ENCODE results near the gene OPA3. TPM values are rescaled to one million over a fixed set of nuclear protein-coding genes. Genes with fewer than 3 reads are reported as not detected.
"Not testable (repeated sequence)": the region's sequence is repeated elsewhere in the genome, so short reads cannot be mapped to it uniquely, and the experiment has no call there.

Gene OPA3
- polyA plus RNA-seq, 3 donors = 9.7 to 12.0 (median 10.5) TPM

GRCh38 chr19:45524575-45525129, 60.0 kb downstream of the OPA3 start:
- no peak for DNase-seq (ENCODE audit: low read depth in 3 of 3, low spot score in 2 of 3)

- peak; percentile 69 to 80 (median 72) for DNase-seq (ENCODE audit: low read depth in 3 of 3, low spot score in 2 of 3)
These were observed 60.9 kb downstream of the OPA3 start for GRCh38 chr19:45523642-45524256.

GRCh38 chr19:45522010-45522941, 62.3 kb downstream of the OPA3 start:
- no peak for DNase-seq (ENCODE audit: low read depth in 3 of 3, low spot score in 2 of 3)

GRCh38 chr19:45518469-45518826, 66.2 kb downstream of the OPA3 start:
- no peak for DNase-seq (ENCODE audit: low read depth in 3 of 3, low spot score in 2 of 3)

- no peak for DNase-seq (ENCODE audit: low read depth in 3 of 3, low spot score in 2 of 3)
These were observed 66.7 kb downstream of the OPA3 start for GRCh38 chr19:45517641-45518468.

- no peak for DNase-seq (ENCODE audit: low read depth in 3 of 3, low spot score in 2 of 3)
These were observed 67.4 kb downstream of the OPA3 start for GRCh38 chr19:45517238-45517637.

DNA sequence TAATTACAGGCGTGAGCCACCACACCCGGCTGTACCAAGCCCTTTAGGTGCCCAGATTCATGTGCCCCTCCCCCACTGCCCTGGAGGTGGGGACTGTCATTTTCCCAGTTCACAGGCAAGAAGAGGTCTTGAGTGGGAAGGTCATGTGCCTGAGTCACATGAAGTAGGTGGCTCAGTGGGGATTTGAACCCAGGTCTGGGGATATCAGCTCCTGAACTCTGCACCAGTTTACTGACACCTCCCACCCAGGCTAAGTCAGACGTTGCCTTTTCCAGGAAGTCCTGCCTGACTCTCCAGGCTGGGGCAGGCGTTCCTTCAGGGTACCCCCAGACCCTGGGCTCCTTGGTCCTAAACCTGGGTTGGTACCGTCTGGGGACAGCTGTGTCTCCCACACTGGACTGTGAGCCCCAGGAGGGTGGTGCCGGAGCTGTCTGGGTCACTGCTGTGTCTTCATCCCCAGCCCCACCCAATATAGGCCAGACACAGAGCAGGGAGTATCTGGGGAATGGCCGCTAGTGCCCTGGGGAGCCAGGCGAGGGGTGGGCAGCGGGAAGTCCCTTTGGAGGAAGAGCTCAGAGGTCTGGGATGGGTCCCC, 68.7 kb downstream of the OPA3 start:
- DNase-seq (ENCODE audit: low read depth in 3 of 3, low spot score in 2 of 3) = no peak

DNA sequence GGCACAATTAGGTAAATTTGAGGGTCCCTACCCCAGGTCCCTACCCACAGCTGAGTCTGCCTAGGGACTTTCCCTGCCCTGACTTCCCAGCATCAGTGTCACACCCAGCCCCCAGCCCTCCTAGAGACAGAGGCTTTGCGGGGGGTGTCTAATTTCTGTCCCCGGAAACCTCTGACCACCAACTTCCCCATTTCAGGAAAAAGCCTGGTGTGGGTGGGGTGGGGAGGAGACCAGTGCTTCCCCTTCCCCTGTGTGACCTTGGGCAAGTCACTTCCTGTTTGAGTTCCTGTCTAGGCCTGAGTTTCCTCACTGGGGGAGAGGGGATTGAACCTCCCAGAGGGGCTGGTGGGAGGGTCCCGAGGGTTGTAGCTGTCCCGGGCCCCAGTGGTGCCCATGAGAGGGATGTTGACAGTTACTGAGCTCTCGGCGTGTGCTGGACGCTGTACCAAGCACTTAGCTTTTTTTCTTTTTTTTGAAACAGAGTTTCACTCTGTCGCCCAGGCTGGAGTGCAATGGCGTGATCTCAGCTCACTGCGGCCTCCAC, 69.4 kb downstream of the OPA3 start:
- DNase-seq (ENCODE audit: low read depth in 3 of 3, low spot score in 2 of 3) = no peak

DNA sequence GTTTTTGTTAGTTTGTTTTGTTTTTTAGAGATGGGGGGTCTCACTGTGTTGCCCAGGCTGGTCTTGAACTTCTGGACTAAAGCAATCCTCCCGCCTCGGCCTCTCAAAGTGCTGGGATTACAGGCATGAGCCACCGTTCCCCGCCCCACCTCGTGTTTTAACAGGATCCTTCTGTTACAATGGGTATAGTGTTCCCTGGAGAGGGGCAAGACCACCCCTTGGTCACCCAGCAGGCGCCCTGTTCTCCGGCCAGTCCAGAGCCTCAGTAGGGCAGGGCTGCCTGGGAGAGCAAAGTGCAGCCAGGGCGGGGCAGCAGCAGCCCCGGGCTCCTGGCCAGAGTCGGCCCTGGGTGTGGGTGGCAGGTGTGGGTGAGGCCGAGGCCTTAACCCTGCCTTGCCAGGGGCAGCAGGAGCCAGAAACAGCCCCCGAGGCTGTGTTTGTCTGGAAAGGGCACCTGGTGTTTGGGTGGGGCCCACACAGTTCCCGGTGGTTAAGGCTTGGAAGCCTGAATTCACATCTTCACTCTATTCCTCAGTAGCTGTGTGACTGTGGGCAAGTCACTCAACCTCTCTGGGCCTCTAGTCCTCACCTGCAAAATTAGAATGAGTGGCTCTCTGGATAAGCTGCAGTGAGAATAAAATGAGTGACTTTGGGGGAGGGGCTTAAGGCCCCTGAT, 70.1 kb downstream of the OPA3 start:
- DNase-seq (ENCODE audit: low read depth in 3 of 3, low spot score in 2 of 3) = no peak

GRCh38 chr19:45512881-45513483, 71.6 kb downstream of the OPA3 start:
- no peak for DNase-seq (ENCODE audit: low read depth in 3 of 3, low spot score in 2 of 3)

GRCh38 chr19:45511074-45511473, 73.5 kb downstream of the OPA3 start:
- DNase-seq (ENCODE audit: low read depth in 3 of 3, low spot score in 2 of 3) = no peak

DNA sequence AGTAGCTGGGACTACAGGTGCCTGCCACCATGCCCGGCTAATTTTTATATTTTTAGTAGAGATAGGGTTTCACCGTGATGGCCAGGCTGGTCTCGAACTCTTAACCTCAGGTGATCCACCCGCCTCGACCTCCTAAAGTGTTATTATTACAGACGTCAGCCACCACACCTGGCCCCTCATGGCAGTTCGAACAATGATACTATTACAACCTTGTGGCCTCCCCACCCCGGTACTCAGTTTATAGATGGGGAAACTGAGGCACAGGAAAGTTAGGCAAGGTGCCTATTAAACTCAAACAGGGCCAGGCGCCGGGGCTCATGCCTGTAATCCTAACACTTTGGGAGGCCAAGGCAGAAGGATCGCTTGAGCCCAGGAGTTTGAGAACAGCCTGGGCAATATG, 74.2 kb downstream of the OPA3 start:
- DNase-seq (ENCODE audit: low read depth in 3 of 3, low spot score in 2 of 3) = not testable (repeated sequence)

DNA sequence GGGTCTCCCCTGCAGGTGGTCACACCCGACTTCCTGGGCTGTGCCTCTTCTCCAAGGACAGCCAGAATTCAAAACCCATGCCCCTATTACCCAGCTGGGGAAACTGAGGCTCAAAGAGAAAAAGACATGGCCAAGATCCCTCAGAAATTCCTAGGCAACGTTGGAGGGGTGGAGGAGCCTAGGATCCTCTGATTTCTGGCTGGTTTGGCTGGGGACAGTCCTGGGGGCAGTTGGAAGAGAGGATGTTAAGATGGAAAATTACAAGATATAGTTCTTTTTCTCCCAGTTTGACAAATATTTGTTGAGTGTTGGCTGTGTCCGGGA, 74.9 kb downstream of the OPA3 start:
- DNase-seq (ENCODE audit: low read depth in 3 of 3, low spot score in 2 of 3) = no peak

- no peak for DNase-seq (ENCODE audit: low read depth in 3 of 3, low spot score in 2 of 3)
These were observed 75.5 kb downstream of the OPA3 start for GRCh38 chr19:45508861-45509691.

DNA sequence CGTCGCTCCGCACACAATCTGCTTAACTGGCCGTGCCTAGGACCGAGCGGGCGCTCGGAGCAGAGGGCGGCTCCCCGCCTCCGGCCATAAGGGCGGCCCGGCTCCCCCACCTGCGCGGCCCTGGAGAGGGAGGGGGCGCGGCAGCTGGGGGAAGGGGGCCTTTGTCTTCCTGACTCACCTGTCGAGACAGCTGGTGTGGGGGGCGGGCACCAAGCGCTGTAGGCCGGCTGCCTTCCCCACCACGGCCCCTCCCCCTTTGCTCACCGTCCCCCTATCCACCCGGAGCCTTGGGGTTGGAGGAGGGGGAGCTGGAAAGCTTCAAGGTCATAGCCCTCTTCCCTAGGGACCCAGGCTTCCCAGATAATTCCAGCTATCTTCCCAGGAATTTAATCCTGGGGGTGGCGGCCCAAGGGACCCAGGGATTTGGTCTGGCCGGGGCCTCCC, 76.2 kb downstream of the OPA3 start:
- DNase-seq (ENCODE audit: low read depth in 3 of 3, low spot score in 2 of 3) = no peak

- DNase-seq (ENCODE audit: low read depth in 3 of 3, low spot score in 2 of 3) = no peak
These were observed 76.7 kb downstream of the OPA3 start for GRCh38 chr19:45507872-45508416.

- no peak for DNase-seq (ENCODE audit: low read depth in 3 of 3, low spot score in 2 of 3)
These were observed 77.4 kb downstream of the OPA3 start, which contains the start of gene VASP for GRCh38 chr19:45506989-45507871. VASP (plus strand) TSS chr19:45507479; CDS start chr19:45507772, 293 bp downstream.
